T1000 (cell line): ENCODE data around the gene RABEP2.
"Not testable (repeated sequence)": the region's sequence is repeated elsewhere in the genome, so short reads cannot be mapped to it uniquely, and the experiment has no call there.

ENCODE experiments used
- DNase-seq: peaks from one replicate; lab custom pipeline; 2025; ENCODE audit warnings: mixed read lengths; lab: John Stamatoyannopoulos, UW

Gene RABEP2

GRCh38 chr16:28932339-28933141 lies 7.5 kb upstream of the RABEP2 start:
- DNase-seq = no peak

- no peak for DNase-seq
Observed at GRCh38 chr16:28931801-28932225, 6.8 kb upstream of the RABEP2 start, which contains the start of gene CD19. Gene CD19, plus strand, starts transcription at chr16:28931971. Its CDS starts 30 bp downstream, at chr16:28932001.

GRCh38 chr16:28930652-28931051 lies 5.6 kb upstream of the RABEP2 start:
- DNase-seq = no peak

- no peak for DNase-seq
Observed at GRCh38 chr16:28930203-28930602, 5.2 kb upstream of the RABEP2 start.

GRCh38 chr16:28927815-28928214 lies 2.8 kb upstream of the RABEP2 start:
- DNase-seq = no peak

GRCh38 chr16:28926284-28926683 lies 1.2 kb upstream of the RABEP2 start:
- not testable (repeated sequence) for DNase-seq

GRCh38 chr16:28925386-28926228 lies 569 bp upstream of the RABEP2 start:
- peak; percentile 90 for DNase-seq

GRCh38 chr16:28924399-28924761 lies 658 bp downstream of the RABEP2 start:
- DNase-seq = no peak

- no peak for DNase-seq
Observed at GRCh38 chr16:28923652-28924398, 1.2 kb downstream of the RABEP2 start.

- no peak for DNase-seq
Observed at GRCh38 chr16:28923231-28923587, 1.8 kb downstream of the RABEP2 start.

GRCh38 chr16:28918698-28919097 lies 6.3 kb downstream of the RABEP2 start:
- DNase-seq = no peak

GRCh38 chr16:28917095-28917494 lies 7.9 kb downstream of the RABEP2 start:
- no peak for DNase-seq

- no peak for DNase-seq
Observed at GRCh38 chr16:28915181-28915580, 9.9 kb downstream of the RABEP2 start.

GRCh38 chr16:28913946-28914724 lies 10.9 kb downstream of the RABEP2 start:
- DNase-seq = no peak

- DNase-seq = no peak
Observed at GRCh38 chr16:28912558-28912957, 12.5 kb downstream of the RABEP2 start.

- DNase-seq = no peak
Observed at GRCh38 chr16:28910086-28911031, 14.7 kb downstream of the RABEP2 start.

GRCh38 chr16:28905800-28906372 lies 19.2 kb downstream of the RABEP2 start:
- DNase-seq = no peak

- DNase-seq = no peak
Observed at GRCh38 chr16:28905229-28905754, 19.7 kb downstream of the RABEP2 start.

- DNase-seq = no peak
Observed at GRCh38 chr16:28904828-28905227, 20.2 kb downstream of the RABEP2 start.

- DNase-seq = no peak
Observed at GRCh38 chr16:28904363-28904762, 20.7 kb downstream of the RABEP2 start.
